IMR-90 (cell line): ENCODE results near the gene GPR132.

Source experiments
- CEBPB ChIP-seq: IDR thresholded peaks from 2 replicates; pipeline ENCODE4 v1.6.1; 2012; ENCODE audit warnings: low read depth, low read length, improper control_type of control experiment
- CHD1 ChIP-seq: IDR thresholded peaks from 2 replicates; pipeline ENCODE4 v1.6.1; 2012; ENCODE audit warnings: low read depth, low read length, improper control_type of control experiment
- CTCF ChIP-seq: conservative IDR thresholded peaks from 2 replicates; pipeline ENCODE4 v1.5.1; 2012; ENCODE audit warnings: mild to moderate bottlenecking, low read depth, low read length, improper control_type of control experiment
- MAZ ChIP-seq: IDR thresholded peaks from 2 replicates; pipeline ENCODE4 v1.6.1; 2012; ENCODE audit warnings: low read depth, mild to moderate bottlenecking, low read length, improper control_type of control experiment, moderate library complexity, borderline replicate concordance
- NFE2L2 ChIP-seq: fragments of 150-350 bp; IDR thresholded peaks from 2 replicates; pipeline ENCODE4 v1.6.1; 2016; ENCODE audit warnings: low read depth, mild to moderate bottlenecking, low read length
- POLR2A ChIP-seq: IDR thresholded peaks from 2 replicates; pipeline ENCODE4 v1.6.1; 2012; ENCODE audit warnings: mild to moderate bottlenecking, low read depth, low read length
- RAD21 ChIP-seq: IDR thresholded peaks from 2 replicates; pipeline ENCODE4 v1.6.1; 2012; ENCODE audit warnings: low read length, improper control_type of control experiment
- RCOR1 ChIP-seq: IDR thresholded peaks from 2 replicates; pipeline ENCODE4 v1.6.1; 2012; ENCODE audit warnings: mild to moderate bottlenecking, low read length, improper control_type of control experiment; ENCODE audit not compliant: insufficient replicate concordance
- RFX5 ChIP-seq: IDR thresholded peaks from 2 replicates; pipeline ENCODE4 v1.8.0; 2012; ENCODE audit warnings: low read depth, mild to moderate bottlenecking, low read length, moderate library complexity
- SMC3 ChIP-seq: fragments of 150-350 bp; IDR thresholded peaks from 2 replicates; pipeline ENCODE4 v1.6.1; 2016; ENCODE audit warnings: low read depth, mild to moderate bottlenecking, antibody characterized with exemption, low read length, moderate library complexity
- USF2 ChIP-seq: fragments of 150-350 bp; IDR thresholded peaks from 2 replicates; pipeline ENCODE4 v1.6.1; 2017; ENCODE audit warnings: mild to moderate bottlenecking, antibody characterized with exemption, low read length, low read depth

GRCh38 chr14:105074601-105075053 is 9.4 kb upstream of the GPR132 start:
- TF ChIP-seq CTCF (no peak), POLR2A (no peak), RAD21 (no peak), CHD1 (no peak), NFE2L2 (no peak), RCOR1 (no peak), CEBPB (no peak), RFX5 (no peak), MAZ (no peak), USF2 (no peak), SMC3 (no peak)
